Measurements from ENCODE around the gene NEB.

Gene NEB

GRCh38 chr2:151577116-151577515, 157.2 kb downstream of the NEB start:
- no peak overlapping the region for H3K4me3 ChIP-seq (ENCODE audit: low read depth, low read length)
- TF ChIP-seq CTCF (IDR thresholded peaks at IDR 0.05; ENCODE audit: low read depth, low read length) = no peak

- TF ChIP-seq CTCF (IDR thresholded peaks at IDR 0.05; ENCODE audit: low read depth, low read length) = no peak
- no peak overlapping the region for H3K4me3 ChIP-seq (ENCODE audit: low read depth, low read length)
Measured at GRCh38 chr2:151576080-151576479, 158.2 kb downstream of the NEB start.

GRCh38 chr2:151575338-151575737, 158.9 kb downstream of the NEB start:
- TF ChIP-seq CTCF (IDR thresholded peaks at IDR 0.05; ENCODE audit: low read depth, low read length) = no peak
- no peak overlapping the region for H3K4me3 ChIP-seq (ENCODE audit: low read depth, low read length)

DNA sequence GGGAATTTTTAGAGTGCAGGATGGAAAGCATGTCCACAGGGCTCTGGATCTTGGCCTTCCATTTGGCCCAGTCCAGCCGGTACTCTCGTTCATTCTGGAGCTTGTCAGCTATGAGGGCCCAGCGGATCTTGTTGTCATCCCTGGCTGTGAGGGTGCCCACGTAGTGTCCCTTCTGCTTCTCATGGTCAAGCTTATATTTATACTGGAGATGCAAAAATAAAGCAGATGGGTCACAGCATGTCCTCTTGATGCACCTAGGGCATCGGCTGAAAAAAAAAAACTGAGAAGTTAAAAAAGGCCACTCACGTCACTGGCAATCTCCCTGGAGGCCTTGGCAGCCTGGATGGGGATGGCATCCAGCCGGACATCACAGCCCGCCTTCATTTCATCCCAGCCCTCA, 164.1 kb downstream of the NEB start:
- no peak overlapping the region for H3K4me3 ChIP-seq (ENCODE audit: low read depth, low read length)
- no peak for TF ChIP-seq CTCF (IDR thresholded peaks at IDR 0.05; ENCODE audit: low read depth, low read length)

DNA sequence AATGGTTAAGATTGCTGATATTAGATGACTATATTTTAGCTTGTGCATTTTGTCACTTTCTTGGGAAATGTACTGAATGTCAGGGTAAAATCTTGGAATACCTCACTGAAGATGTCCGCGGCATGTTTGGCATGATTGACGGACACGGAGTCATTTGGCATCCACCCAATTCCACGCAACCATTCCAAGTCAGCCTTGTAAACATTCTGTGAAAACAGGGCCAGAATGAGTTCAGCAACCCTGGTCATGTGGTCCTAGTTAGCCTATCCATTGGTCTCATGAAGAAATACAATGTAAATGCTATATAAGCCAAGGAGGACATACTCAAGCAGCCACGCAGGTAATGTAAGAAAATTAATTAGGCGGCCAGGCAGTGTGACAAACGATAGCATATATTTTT, 165.1 kb downstream of the NEB start:
- no peak for TF ChIP-seq CTCF (IDR thresholded peaks at IDR 0.05; ENCODE audit: low read depth, low read length)
- H3K4me3 ChIP-seq (ENCODE audit: low read depth, low read length) = no peak overlapping the region

GRCh38 chr2:151568501-151568900, 165.8 kb downstream of the NEB start:
- no peak for TF ChIP-seq CTCF (IDR thresholded peaks at IDR 0.05; ENCODE audit: low read depth, low read length)
- H3K4me3 ChIP-seq (ENCODE audit: low read depth, low read length) = no peak overlapping the region

GRCh38 chr2:151567006-151567405, 167.3 kb downstream of the NEB start:
- H3K4me3 ChIP-seq (ENCODE audit: low read depth, low read length) = no peak overlapping the region
- no peak for TF ChIP-seq CTCF (IDR thresholded peaks at IDR 0.05; ENCODE audit: low read depth, low read length)

All from WI38 (cell line).